CD8-positive, alpha-beta memory T cell (primary cell): ENCODE results near the gene BTBD19. TPM values are rescaled to one million over a fixed set of nuclear protein-coding genes. Genes with fewer than 3 reads are reported as not detected.
A peak's percentile ranks its signal among the peaks of the same experiment; 100 is the strongest.
"Not testable (repeated sequence)": the region's sequence is repeated elsewhere in the genome, so short reads cannot be mapped to it uniquely, and the experiment has no call there.

Experiments used
- CTCF ChIA-PET: fragments of 350-600 bp; sonication (Branson Sonifier 250); formaldehyde crosslinking; loops from one replicate; lab custom pipeline; 2021; ENCODE audit warnings: antibody characterized with exemption; lab: Charles Lee
- POLR2A ChIA-PET: fragments of 350-600 bp; sonication (Branson Sonifier 250); formaldehyde crosslinking; loops from one replicate; lab custom pipeline; 2021; ENCODE audit warnings: antibody characterized with exemption; lab: Charles Lee
- DNase-seq, 5 donors: peaks; one replicate each; pipeline versions ENCODE4 v3.0.0 to v3.0.0-alpha.2; 2020 to 2022; ENCODE audit warnings: mixed read lengths in 1 of 5
- H3K27ac ChIP-seq: one replicate; pipeline ENCODE4 v1.7.0; 2013; ENCODE audit warnings: low read depth, mild to moderate bottlenecking, low read length, moderate library complexity
- H3K27me3 ChIP-seq: 2 replicates; pipeline ENCODE4 v1.7.0; 2013; ENCODE audit warnings: low read length, mild to moderate bottlenecking; ENCODE audit not compliant: insufficient read depth, poor library complexity, severe bottlenecking
- H3K36me3 ChIP-seq: 2 replicates; pipeline ENCODE4 v1.7.0; 2013; ENCODE audit warnings: mild to moderate bottlenecking, low read length, moderate library complexity; ENCODE audit not compliant: insufficient read depth
- H3K4me1 ChIP-seq: 2 replicates; pipeline ENCODE4 v1.7.0; 2013; ENCODE audit warnings: mild to moderate bottlenecking, low read length, moderate library complexity; ENCODE audit not compliant: insufficient read depth
- H3K4me3 ChIP-seq: 2 replicates; pipeline ENCODE4 v1.7.0; 2013; ENCODE audit warnings: mild to moderate bottlenecking, low read length
- H3K9me3 ChIP-seq: 2 replicates; pipeline ENCODE4 v1.7.0; 2013; ENCODE audit warnings: mild to moderate bottlenecking, low read length
- H3K27ac Mint-ChIP-seq, 8 donors: one replicate each; pipeline ENCODE4 v1.8.0; 2020 to 2021; ENCODE audit warnings: mixed read lengths in 8 of 8, mild to moderate bottlenecking in 6 of 8, inconsistent platforms in 3 of 8, moderate library complexity in 3 of 8
- H3K27me3 Mint-ChIP-seq, 2 donors: one replicate each; pipeline ENCODE4 v1.8.0; 2020 to 2021; ENCODE audit warnings: mixed read lengths in 2 of 2, mild to moderate bottlenecking in 1 of 2, moderate library complexity in 1 of 2
- H3K36me3 Mint-ChIP-seq, 3 donors: one replicate each; pipeline ENCODE4 v1.8.0; 2020 to 2021; ENCODE audit warnings: mixed read lengths in 3 of 3, inconsistent platforms in 1 of 3, mild to moderate bottlenecking in 1 of 3
- H3K4me1 Mint-ChIP-seq, 3 donors: one replicate each; pipeline ENCODE4 v1.8.0; 2020 to 2021; ENCODE audit warnings: mixed read lengths in 3 of 3, inconsistent platforms in 1 of 3, mild to moderate bottlenecking in 1 of 3
- H3K4me3 Mint-ChIP-seq, 7 donors: one replicate each; pipeline ENCODE4 v1.8.0; 2020 to 2021; ENCODE audit warnings: mixed read lengths in 7 of 7, mild to moderate bottlenecking in 6 of 7, moderate library complexity in 4 of 7, inconsistent platforms in 2 of 7
- H3K9me3 Mint-ChIP-seq, 5 donors: one replicate each; pipeline ENCODE4 v1.8.0; 2020 to 2022; ENCODE audit warnings: mixed read lengths in 5 of 5, mild to moderate bottlenecking in 3 of 5, moderate library complexity in 2 of 5, inconsistent platforms in 1 of 5
- polyA plus RNA-seq: library from polyadenylated mRNA; unstranded; fragments of 300-500 nt; fragmentation: Illumina TruSeq; gene quantifications from one replicate; pipeline ENCODE4 v1.2.3, GENCODE V29; 2021
- total RNA-seq, 2 experiments: library from RNA; stranded (reverse); gene quantifications; one replicate each; pipeline ENCODE4 v1.2.3, GENCODE V29; 2021

BTBD19 gene
- total and polyA plus RNA-seq, 3 experiments from 2014 or later: 0.24 to 7.8 (median 7.3) TPM

- Histone ChIP-seq H3K4me3 (peak overlapping the region; percentile 72), H3K27ac (peak overlapping the region; percentile 99), H3K4me1 (peaks cover 14% of the 10 kb centered on the region), H3K27me3 (no peaks in the 10 kb centered on the region), H3K9me3 (no peaks in the 10 kb centered on the region), H3K36me3 (no peaks in the 10 kb centered on the region)
- peak overlapping the region; percentile 91 to 98 (median 95) for H3K4me3 Mint-ChIP-seq
- ChIA-PET CTCF (interaction anchor here (0.8 to 11.7 kb wide), 10 partner anchors 11 to 191 kb away, joined by 3 to 112 read pairs (median 4); partner anchors contain the start of genes BTBD19, EIF2B3, HECTD3 and PLK3), POLR2A (interaction anchor here (0.9 to 7.5 kb wide), 6 partner anchors 12 to 99 kb away, joined by 6 to 122 read pairs (median 8); partner anchors contain the start of genes BTBD19, DYNLT4, PLK3 and RNU5D-1)
- DNase-seq: no peak
- H3K36me3 Mint-ChIP-seq: peaks cover 0 to 5% (median 0%) of the 10 kb centered on the region in 3 donors
- H3K27me3 Mint-ChIP-seq: no peaks in the 10 kb centered on the region
- peak overlapping the region; percentile 100 for H3K27ac Mint-ChIP-seq
- H3K4me1 Mint-ChIP-seq: peaks cover 27 to 37% (median 34%) of the 10 kb centered on the region in 3 donors
- no peaks in the 10 kb centered on the region for H3K9me3 Mint-ChIP-seq
Measured at GRCh38 chr1:44820328-44821239, 12.3 kb downstream of the BTBD19 start.

GRCh38 chr1:44821240-44821715, 13.0 kb downstream of the BTBD19 start:
- peaks cover 0 to 5% (median 0%) of the 10 kb centered on the region in 3 donors for H3K36me3 Mint-ChIP-seq
- no peaks in the 10 kb centered on the region for H3K9me3 Mint-ChIP-seq
- H3K27ac ChIP-seq: peak overlapping the region; percentile 99
- H3K4me1 Mint-ChIP-seq: peaks cover 27 to 37% (median 34%) of the 10 kb centered on the region in 3 donors
- H3K4me3 Mint-ChIP-seq: peak overlapping the region; percentile 91 to 98 (median 95)
- no peak overlapping the region for H3K4me3 ChIP-seq
- no peaks in the 10 kb centered on the region for H3K36me3 ChIP-seq
- POLR2A ChIA-PET: interaction anchor here (0.9 to 7.5 kb wide), 5 partner anchors 12 to 100 kb away, joined by 6 to 122 read pairs (median 7); partner anchors contain the start of genes BTBD19, DYNLT4, PLK3 and RNU5D-1
- peak overlapping the region in 7 of 8 donors; percentile 25 to 100 (median 100) for H3K27ac Mint-ChIP-seq
- peaks cover 14% of the 10 kb centered on the region for H3K4me1 ChIP-seq
- no peaks in the 10 kb centered on the region for H3K27me3 Mint-ChIP-seq
- H3K27me3 ChIP-seq: no peaks in the 10 kb centered on the region
- no peaks in the 10 kb centered on the region for H3K9me3 ChIP-seq
- no peak for DNase-seq
- CTCF ChIA-PET: interaction anchor here (0.8 to 11.7 kb wide), 12 partner anchors 12 to 518 kb away, joined by 3 to 112 read pairs (median 4); partner anchors contain the start of genes BTBD19, EIF2B3, HECTD3 and PLK3

GRCh38 chr1:44822131-44822701, 13.9 kb downstream of the BTBD19 start:
- Histone ChIP-seq H3K36me3 (no peaks in the 10 kb centered on the region), H3K4me3 (no peak overlapping the region), H3K27me3 (no peaks in the 10 kb centered on the region), H3K9me3 (no peaks in the 10 kb centered on the region), H3K27ac (no peak overlapping the region), H3K4me1 (peaks cover 14% of the 10 kb centered on the region)
- Mint-ChIP-seq H3K4me3 (no peak overlapping the region), H3K27me3 (no peaks in the 10 kb centered on the region), H3K4me1 (peaks cover 27 to 36% (median 34%) of the 10 kb centered on the region in 3 donors), H3K36me3 (peaks cover 0 to 5% (median 0%) of the 10 kb centered on the region in 3 donors), H3K9me3 (no peaks in the 10 kb centered on the region), H3K27ac (peak overlapping the region in 2 of 8 donors; percentile 33 to 64)
- ChIA-PET POLR2A (interaction anchor here (0.6 to 7.5 kb wide), 4 partner anchors 13 to 479 kb away, joined by 4 to 122 read pairs (median 63); partner anchors contain the start of genes BTBD19, DYNLT4, PLK3 and RNU5D-1), CTCF (interaction anchor here (0.8 to 11.7 kb wide), 11 partner anchors 9 to 517 kb away, joined by 3 to 112 read pairs (median 3); partner anchors contain the start of genes BTBD19, HECTD3, PLK3 and RNU5D-1)
- DNase-seq: no peak

GRCh38 chr1:44822981-44823451, 14.7 kb downstream of the BTBD19 start:
- Mint-ChIP-seq H3K36me3 (peaks cover 0 to 5% (median 0%) of the 10 kb centered on the region in 3 donors), H3K27ac (no peak overlapping the region), H3K27me3 (no peaks in the 10 kb centered on the region), H3K4me3 (peak overlapping the region in 1 of 7 donors; percentile 44), H3K4me1 (peaks cover 22 to 29% (median 28%) of the 10 kb centered on the region in 3 donors), H3K9me3 (no peaks in the 10 kb centered on the region)
- ChIA-PET CTCF (interaction anchor here (0.8 to 11.7 kb wide), 4 partner anchors 21 to 47 kb away, joined by 3 to 112 read pairs (median 4); partner anchors contain the start of gene PLK3), POLR2A (interaction anchor here (1.0 to 7.5 kb wide), 4 partner anchors 9 to 92 kb away, joined by 3 to 122 read pairs (median 62); partner anchors contain the start of genes BTBD19, DYNLT4, PLK3 and RNU5D-1)
- no peaks in the 10 kb centered on the region for H3K27me3 ChIP-seq
- H3K9me3 ChIP-seq: no peaks in the 10 kb centered on the region
- no peak for DNase-seq
- no peaks in the 10 kb centered on the region for H3K36me3 ChIP-seq
- H3K27ac ChIP-seq: no peak overlapping the region
- H3K4me3 ChIP-seq: no peak overlapping the region
- H3K4me1 ChIP-seq: peaks cover 14% of the 10 kb centered on the region

- POLR2A ChIA-PET: not testable (repeated sequence)
Measured at GRCh38 chr1:44824392-44824791, 16.1 kb downstream of the BTBD19 start.

GRCh38 chr1:44826375-44827196, 18.3 kb downstream of the BTBD19 start:
- H3K27ac Mint-ChIP-seq: peak overlapping the region in 1 of 8 donors; percentile 47
- Histone ChIP-seq H3K27me3 (no peaks in the 10 kb centered on the region), H3K27ac (no peak overlapping the region), H3K36me3 (no peaks in the 10 kb centered on the region), H3K4me1 (no peaks in the 10 kb centered on the region), H3K4me3 (no peak overlapping the region), H3K9me3 (no peaks in the 10 kb centered on the region)
- no peak overlapping the region for H3K4me3 Mint-ChIP-seq
- peaks cover 0 to 2% (median 0%) of the 10 kb centered on the region in 3 donors for H3K4me1 Mint-ChIP-seq
- DNase-seq: no peak
- POLR2A ChIA-PET: interaction anchor here (0.8 kb wide), 1 partner anchor 27 kb away, joined by 4 read pairs; the partner anchor contains the start of gene PLK3
- H3K27me3 Mint-ChIP-seq: no peaks in the 10 kb centered on the region
- CTCF ChIA-PET: interaction anchor here (0.9 to 2.5 kb wide), 2 partner anchors 26 to 32 kb away, joined by 3 to 8 read pairs; partner anchors contain the start of gene PLK3
- no peaks in the 10 kb centered on the region for H3K36me3 Mint-ChIP-seq
- no peaks in the 10 kb centered on the region for H3K9me3 Mint-ChIP-seq

More at GRCh38 chr1:44824392-44824791, 16.1 kb downstream of the BTBD19 start:
- H3K27ac ChIP-seq, H3K36me3 ChIP-seq, H3K4me3 ChIP-seq, CTCF ChIA-PET, H3K36me3 Mint-ChIP-seq, DNase-seq, H3K27me3 ChIP-seq, H3K4me1 ChIP-seq, H3K9me3 Mint-ChIP-seq, H3K27me3 Mint-ChIP-seq, H3K9me3 ChIP-seq: not testable (repeated sequence)
- H3K27ac Mint-ChIP-seq: peak overlapping the region in 1 of 8 donors; percentile 60
- peaks cover 14 to 22% (median 20%) of the 10 kb centered on the region in 3 donors for H3K4me1 Mint-ChIP-seq
- peak overlapping the region in 1 of 7 donors; percentile 24 for H3K4me3 Mint-ChIP-seq
